ENCODE data around the gene ALX4. TPM values are rescaled to one million over a fixed set of nuclear protein-coding genes. Genes with fewer than 3 reads are reported as not detected.

ALX4 gene
- total RNA-seq, 4 donors from 2014 or later: 0.10 to 0.11 TPM; not detected in 2

DNA sequence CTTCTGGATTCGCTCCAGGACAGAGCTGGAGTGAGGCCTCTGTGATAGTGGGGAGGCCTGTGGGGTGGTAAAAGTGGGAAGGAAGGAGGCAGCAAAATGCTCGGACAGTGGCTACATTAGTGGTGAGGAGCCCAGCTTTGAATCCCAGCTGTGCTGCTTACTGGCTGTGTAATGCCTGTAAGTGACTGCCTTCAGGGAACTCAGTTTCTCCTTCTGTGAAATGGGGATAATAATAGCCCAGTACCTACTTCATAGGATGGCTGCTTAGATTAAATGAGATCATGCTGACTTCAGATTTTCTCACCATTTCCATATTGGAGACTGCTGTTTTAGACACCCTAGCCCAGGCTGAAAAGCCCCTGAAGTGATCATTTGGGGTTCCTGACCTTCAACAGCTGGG lies 8.4 kb upstream of the ALX4 start:
- H3K27ac ChIP-seq: no peak overlapping the region
- TF ChIP-seq, protein P1, sequence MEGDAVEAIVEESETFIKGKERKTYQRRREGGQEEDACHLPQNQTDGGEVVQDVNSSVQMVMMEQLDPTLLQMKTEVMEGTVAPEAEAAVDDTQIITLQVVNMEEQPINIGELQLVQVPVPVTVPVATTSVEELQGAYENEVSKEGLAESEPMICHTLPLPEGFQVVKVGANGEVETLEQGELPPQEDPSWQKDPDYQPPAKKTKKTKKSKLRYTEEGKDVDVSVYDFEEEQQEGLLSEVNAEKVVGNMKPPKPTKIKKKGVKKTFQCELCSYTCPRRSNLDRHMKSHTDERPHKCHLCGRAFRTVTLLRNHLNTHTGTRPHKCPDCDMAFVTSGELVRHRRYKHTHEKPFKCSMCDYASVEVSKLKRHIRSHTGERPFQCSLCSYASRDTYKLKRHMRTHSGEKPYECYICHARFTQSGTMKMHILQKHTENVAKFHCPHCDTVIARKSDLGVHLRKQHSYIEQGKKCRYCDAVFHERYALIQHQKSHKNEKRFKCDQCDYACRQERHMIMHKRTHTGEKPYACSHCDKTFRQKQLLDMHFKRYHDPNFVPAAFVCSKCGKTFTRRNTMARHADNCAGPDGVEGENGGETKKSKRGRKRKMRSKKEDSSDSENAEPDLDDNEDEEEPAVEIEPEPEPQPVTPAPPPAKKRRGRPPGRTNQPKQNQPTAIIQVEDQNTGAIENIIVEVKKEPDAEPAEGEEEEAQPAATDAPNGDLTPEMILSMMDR (IDR thresholded peaks at IDR 0.05): no peak
- no peak for TF ChIP-seq POLR2A (IDR thresholded peaks at IDR 0.05)
- 25 to 39% methylated on average over 2 of the region's 2 CpGs for WGBS, 2 donors
- H3K36me3 ChIP-seq: no peaks in the 10 kb centered on the region
- intact Hi-C loops (cut with DNase I): no loop called here
- peaks cover 65% of the 10 kb centered on the region for H3K27me3 ChIP-seq
- peaks cover 9 to 26% of the 10 kb centered on the region in 2 donors for H3K4me1 ChIP-seq
- DNase-seq: no peak
- no peak overlapping the region for H3K4me3 ChIP-seq (replicated peaks in 1 of 3)
- H3K9me3 ChIP-seq: no peaks in the 10 kb centered on the region

DNA sequence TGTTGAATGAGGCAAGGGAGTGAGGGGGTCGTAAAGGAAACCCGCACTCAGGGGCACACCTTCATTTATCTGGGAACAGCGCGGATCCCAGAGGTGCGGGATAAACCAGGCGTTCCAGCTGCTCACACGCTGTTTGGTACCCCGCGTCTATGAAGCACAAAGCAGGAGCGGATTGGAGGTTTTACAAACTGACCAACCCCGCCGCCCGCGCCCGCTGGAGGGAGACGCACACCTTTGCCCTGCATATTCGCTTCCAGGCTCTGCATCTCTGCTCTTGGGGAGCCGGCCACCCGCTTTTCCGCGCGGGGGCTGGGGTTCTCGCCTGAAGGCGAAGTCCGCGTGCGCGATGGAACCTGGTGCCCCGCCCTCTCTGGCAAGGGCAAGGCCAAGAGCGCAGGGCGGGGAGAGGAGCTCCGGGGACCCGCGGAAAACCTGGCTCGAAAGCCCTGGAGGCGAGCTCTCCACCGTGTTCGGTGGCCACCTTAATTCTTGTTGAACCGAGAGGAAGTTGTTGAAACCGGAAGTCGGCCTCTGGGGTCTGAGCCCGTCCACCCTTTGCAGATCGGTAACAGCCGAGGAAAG lies 6.8 kb upstream of the ALX4 start:
- intact Hi-C loops (cut with DNase I): no loop called here
- Histone ChIP-seq H3K27ac (no peak overlapping the region), H3K27me3 (peaks cover 72% of the 10 kb centered on the region), H3K9me3 (no peaks in the 10 kb centered on the region), H3K4me1 (peaks cover 9 to 26% of the 10 kb centered on the region in 2 donors), H3K4me3 (replicated peaks in 1 of 3) (peak overlapping the region in 1 of 3 donors; percentile 8), H3K36me3 (no peaks in the 10 kb centered on the region)
- 2 to 3% methylated on average over 9 to 18 of the region's 44 CpGs for WGBS, 2 donors
- DNase-seq: peak; percentile 15 to 32
- TF ChIP-seq, protein P1 (IDR thresholded peaks at IDR 0.05): peak in 2 of 6 experiments; percentile 8 to 21
- TF ChIP-seq POLR2A (IDR thresholded peaks at IDR 0.05): no peak

DNA sequence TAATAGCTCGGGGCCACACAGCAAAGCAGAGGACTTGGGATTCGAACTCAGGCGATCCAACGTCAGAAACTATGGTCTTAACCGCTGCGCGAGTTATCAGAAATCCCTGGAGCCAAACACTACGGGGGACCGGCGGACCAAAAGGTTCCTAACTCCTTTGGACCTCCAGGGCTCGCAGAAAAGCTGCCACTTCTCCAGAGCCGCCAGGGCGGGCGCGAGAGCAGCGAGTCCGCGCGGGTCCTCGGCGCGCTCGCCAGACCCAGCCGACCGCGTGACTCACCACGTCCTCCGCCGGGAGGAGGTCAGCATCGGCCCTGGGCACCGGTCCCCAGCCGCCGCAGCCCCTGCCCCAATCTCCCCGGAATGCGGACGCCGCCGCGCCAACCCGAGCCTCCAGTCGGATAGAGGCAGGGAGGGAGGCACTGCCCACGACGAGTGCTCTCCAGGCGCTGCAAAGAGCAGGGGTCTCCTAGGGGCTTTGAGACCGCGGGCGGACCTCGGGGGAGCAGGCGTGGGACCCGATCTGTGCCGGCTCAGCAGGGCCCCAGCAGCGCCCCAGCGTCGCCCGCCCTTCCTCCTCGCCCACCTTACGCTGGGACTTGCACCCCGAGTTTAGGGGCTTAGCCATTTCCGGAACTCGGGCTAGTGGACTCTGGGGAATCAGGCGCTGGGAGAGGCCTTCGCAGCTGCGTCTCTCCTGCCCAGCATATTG lies 6.2 kb upstream of the ALX4 start:
- intact Hi-C loops (cut with DNase I): no loop called here
- peaks cover 9 to 26% of the 10 kb centered on the region in 2 donors for H3K4me1 ChIP-seq
- 2 to 9% methylated on average over 25 to 35 of the region's 63 CpGs for WGBS, 2 donors
- no peaks in the 10 kb centered on the region for H3K36me3 ChIP-seq
- no peaks in the 10 kb centered on the region for H3K9me3 ChIP-seq
- TF ChIP-seq, protein P1 (IDR thresholded peaks at IDR 0.05): no peak
- no peak for TF ChIP-seq POLR2A (IDR thresholded peaks at IDR 0.05)
- no peak overlapping the region for H3K27ac ChIP-seq
- peak overlapping the region in 1 of 3 donors; percentile 8 for H3K4me3 ChIP-seq (replicated peaks in 1 of 3)
- peak; percentile 29 to 36 for DNase-seq
- H3K27me3 ChIP-seq: peaks cover 75% of the 10 kb centered on the region

DNA sequence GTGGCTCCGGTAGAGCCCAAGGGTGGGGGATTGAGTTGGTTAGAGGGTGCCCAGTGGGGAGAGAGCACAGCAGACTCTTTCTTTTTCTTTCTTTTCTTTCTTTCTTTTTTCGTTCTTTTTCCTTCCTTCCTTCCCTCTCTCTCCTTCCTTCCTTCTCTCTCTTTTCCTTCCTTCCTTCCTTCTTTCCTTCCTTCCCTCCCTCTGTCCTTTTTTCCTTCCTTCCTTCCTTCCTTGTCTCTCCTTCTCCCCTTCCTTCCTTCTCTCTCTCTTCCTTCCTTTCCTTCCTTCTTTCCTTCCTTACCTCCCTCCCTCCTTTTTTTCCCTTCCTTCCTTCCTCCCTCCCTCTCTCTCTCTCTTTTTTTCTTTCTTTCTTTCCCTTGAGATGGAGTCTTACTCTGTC lies 4.8 kb upstream of the ALX4 start:
- WGBS, 2 donors: 15 to 18% methylated on average over 2 of the region's 2 CpGs
- Histone ChIP-seq H3K27ac (no peak overlapping the region), H3K27me3 (peaks cover 76% of the 10 kb centered on the region), H3K9me3 (no peaks in the 10 kb centered on the region), H3K36me3 (no peaks in the 10 kb centered on the region), H3K4me1 (peaks cover 18 to 33% of the 10 kb centered on the region in 2 donors), H3K4me3 (replicated peaks in 1 of 3) (no peak overlapping the region)
- DNase-seq: no peak
- intact Hi-C loops (cut with DNase I): no loop called here
- no peak for TF ChIP-seq POLR2A (IDR thresholded peaks at IDR 0.05)
- TF ChIP-seq, protein P1 (IDR thresholded peaks at IDR 0.05): no peak
